ENCODE measurements around the gene ATG5.

DNA sequence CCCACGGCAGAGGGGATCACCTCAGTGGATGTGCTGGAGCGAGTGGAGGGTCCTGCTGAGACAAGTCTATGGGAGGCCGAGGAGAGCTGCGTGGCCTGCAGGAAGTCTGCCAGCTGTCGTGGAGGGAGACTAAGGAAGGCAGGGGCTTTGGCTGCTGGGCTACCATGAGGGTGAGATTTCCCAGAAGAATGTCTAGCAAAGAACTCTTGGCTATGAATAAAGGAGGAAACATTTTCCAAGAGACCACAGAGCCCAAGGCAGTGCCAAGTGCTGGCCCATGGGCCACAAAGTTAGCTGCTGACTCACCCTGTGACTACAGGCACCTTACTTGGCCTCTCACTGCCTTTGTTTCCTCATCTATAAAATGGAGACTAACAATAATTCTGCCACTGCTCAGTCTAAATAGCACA lies 166.0 kb downstream of the ATG5 start:
- TF ChIP-seq, protein P1, sequence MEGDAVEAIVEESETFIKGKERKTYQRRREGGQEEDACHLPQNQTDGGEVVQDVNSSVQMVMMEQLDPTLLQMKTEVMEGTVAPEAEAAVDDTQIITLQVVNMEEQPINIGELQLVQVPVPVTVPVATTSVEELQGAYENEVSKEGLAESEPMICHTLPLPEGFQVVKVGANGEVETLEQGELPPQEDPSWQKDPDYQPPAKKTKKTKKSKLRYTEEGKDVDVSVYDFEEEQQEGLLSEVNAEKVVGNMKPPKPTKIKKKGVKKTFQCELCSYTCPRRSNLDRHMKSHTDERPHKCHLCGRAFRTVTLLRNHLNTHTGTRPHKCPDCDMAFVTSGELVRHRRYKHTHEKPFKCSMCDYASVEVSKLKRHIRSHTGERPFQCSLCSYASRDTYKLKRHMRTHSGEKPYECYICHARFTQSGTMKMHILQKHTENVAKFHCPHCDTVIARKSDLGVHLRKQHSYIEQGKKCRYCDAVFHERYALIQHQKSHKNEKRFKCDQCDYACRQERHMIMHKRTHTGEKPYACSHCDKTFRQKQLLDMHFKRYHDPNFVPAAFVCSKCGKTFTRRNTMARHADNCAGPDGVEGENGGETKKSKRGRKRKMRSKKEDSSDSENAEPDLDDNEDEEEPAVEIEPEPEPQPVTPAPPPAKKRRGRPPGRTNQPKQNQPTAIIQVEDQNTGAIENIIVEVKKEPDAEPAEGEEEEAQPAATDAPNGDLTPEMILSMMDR (conservative IDR thresholded peaks at IDR 0.05) = no peak
- TF ChIP-seq ZFX (IDR thresholded peaks at IDR 0.05) = no peak

Data from C4-2B (cell line).